ENCODE results near the gene PRDM11.

Gene PRDM11

GRCh38 chr11:45262900-45263299 is 116.5 kb downstream of the PRDM11 start:
- Histone ChIP-seq H3K4me1 (ENCODE audit: control insufficient read depth, insufficient read depth, low read length) (peaks cover 29% of the 10 kb centered on the region), H3K9me3 (ENCODE audit: control insufficient read depth, low read length) (no peaks in the 10 kb centered on the region), H3K9ac (ENCODE audit: low read length) (no peak overlapping the region), H3K27me3 (replicated peaks; ENCODE audit: control insufficient read depth, insufficient read depth, low read length) (peaks cover 13% of the 10 kb centered on the region), H3K4me3 (ENCODE audit: low read length) (no peak overlapping the region), H3K36me3 (ENCODE audit: control insufficient read depth, insufficient read depth, low read length, severe bottlenecking) (no peaks in the 10 kb centered on the region)
- no peak for DNase-seq (ENCODE audit: low read depth)

GRCh38 chr11:45263773-45264172 is 117.3 kb downstream of the PRDM11 start:
- DNase-seq (ENCODE audit: low read depth) = no peak
- Histone ChIP-seq H3K36me3 (ENCODE audit: control insufficient read depth, insufficient read depth, low read length, severe bottlenecking) (no peaks in the 10 kb centered on the region), H3K4me3 (ENCODE audit: low read length) (no peak overlapping the region), H3K9ac (ENCODE audit: low read length) (no peak overlapping the region), H3K27me3 (replicated peaks; ENCODE audit: control insufficient read depth, insufficient read depth, low read length) (peaks cover 22% of the 10 kb centered on the region), H3K4me1 (ENCODE audit: control insufficient read depth, insufficient read depth, low read length) (peaks cover 29% of the 10 kb centered on the region), H3K9me3 (ENCODE audit: control insufficient read depth, low read length) (no peaks in the 10 kb centered on the region)

- no peaks in the 10 kb centered on the region for H3K9me3 ChIP-seq (ENCODE audit: control insufficient read depth, low read length)
- peaks cover 22% of the 10 kb centered on the region for H3K4me1 ChIP-seq (ENCODE audit: control insufficient read depth, insufficient read depth, low read length)
- H3K36me3 ChIP-seq (ENCODE audit: control insufficient read depth, insufficient read depth, low read length, severe bottlenecking) = no peaks in the 10 kb centered on the region
- no peak overlapping the region for H3K9ac ChIP-seq (ENCODE audit: low read length)
- DNase-seq (ENCODE audit: low read depth) = peak; percentile 59
- peaks cover 34% of the 10 kb centered on the region for H3K27me3 ChIP-seq (replicated peaks; ENCODE audit: control insufficient read depth, insufficient read depth, low read length)
- H3K4me3 ChIP-seq (ENCODE audit: low read length) = peak overlapping the region; percentile 1
Observed at GRCh38 chr11:45264839-45265515, 118.5 kb downstream of the PRDM11 start.

- peaks cover 22% of the 10 kb centered on the region for H3K4me1 ChIP-seq (ENCODE audit: control insufficient read depth, insufficient read depth, low read length)
- H3K36me3 ChIP-seq (ENCODE audit: control insufficient read depth, insufficient read depth, low read length, severe bottlenecking) = no peaks in the 10 kb centered on the region
- H3K9me3 ChIP-seq (ENCODE audit: control insufficient read depth, low read length) = no peaks in the 10 kb centered on the region
- no peak overlapping the region for H3K4me3 ChIP-seq (ENCODE audit: low read length)
- H3K27me3 ChIP-seq (replicated peaks; ENCODE audit: control insufficient read depth, insufficient read depth, low read length) = peaks cover 45% of the 10 kb centered on the region
- no peak overlapping the region for H3K9ac ChIP-seq (ENCODE audit: low read length)
- no peak for DNase-seq (ENCODE audit: low read depth)
Observed at GRCh38 chr11:45265969-45266675, 119.7 kb downstream of the PRDM11 start.

- Histone ChIP-seq H3K4me3 (ENCODE audit: low read length) (no peak overlapping the region), H3K27me3 (replicated peaks; ENCODE audit: control insufficient read depth, insufficient read depth, low read length) (peaks cover 50% of the 10 kb centered on the region), H3K9me3 (ENCODE audit: control insufficient read depth, low read length) (no peaks in the 10 kb centered on the region), H3K4me1 (ENCODE audit: control insufficient read depth, insufficient read depth, low read length) (peaks cover 22% of the 10 kb centered on the region), H3K9ac (ENCODE audit: low read length) (no peak overlapping the region), H3K36me3 (ENCODE audit: control insufficient read depth, insufficient read depth, low read length, severe bottlenecking) (no peaks in the 10 kb centered on the region)
- DNase-seq (ENCODE audit: low read depth) = no peak
Observed at GRCh38 chr11:45266676-45267020, 120.2 kb downstream of the PRDM11 start.

GRCh38 chr11:45267052-45267451 is 120.6 kb downstream of the PRDM11 start:
- Histone ChIP-seq H3K4me1 (ENCODE audit: control insufficient read depth, insufficient read depth, low read length) (peaks cover 22% of the 10 kb centered on the region), H3K27me3 (replicated peaks; ENCODE audit: control insufficient read depth, insufficient read depth, low read length) (peaks cover 53% of the 10 kb centered on the region), H3K36me3 (ENCODE audit: control insufficient read depth, insufficient read depth, low read length, severe bottlenecking) (no peaks in the 10 kb centered on the region), H3K9ac (ENCODE audit: low read length) (no peak overlapping the region), H3K4me3 (ENCODE audit: low read length) (no peak overlapping the region), H3K9me3 (ENCODE audit: control insufficient read depth, low read length) (no peaks in the 10 kb centered on the region)
- DNase-seq (ENCODE audit: low read depth) = no peak

GRCh38 chr11:45267652-45268299 is 121.3 kb downstream of the PRDM11 start:
- Histone ChIP-seq H3K4me1 (ENCODE audit: control insufficient read depth, insufficient read depth, low read length) (peaks cover 22% of the 10 kb centered on the region), H3K9me3 (ENCODE audit: control insufficient read depth, low read length) (no peaks in the 10 kb centered on the region), H3K36me3 (ENCODE audit: control insufficient read depth, insufficient read depth, low read length, severe bottlenecking) (no peaks in the 10 kb centered on the region), H3K9ac (ENCODE audit: low read length) (no peak overlapping the region), H3K27me3 (replicated peaks; ENCODE audit: control insufficient read depth, insufficient read depth, low read length) (peaks cover 59% of the 10 kb centered on the region), H3K4me3 (ENCODE audit: low read length) (no peak overlapping the region)
- no peak for DNase-seq (ENCODE audit: low read depth)

- no peaks in the 10 kb centered on the region for H3K36me3 ChIP-seq (ENCODE audit: control insufficient read depth, insufficient read depth, low read length, severe bottlenecking)
- peaks cover 77% of the 10 kb centered on the region for H3K27me3 ChIP-seq (replicated peaks; ENCODE audit: control insufficient read depth, insufficient read depth, low read length)
- DNase-seq (ENCODE audit: low read depth) = no peak
- no peaks in the 10 kb centered on the region for H3K9me3 ChIP-seq (ENCODE audit: control insufficient read depth, low read length)
- no peak overlapping the region for H3K4me3 ChIP-seq (ENCODE audit: low read length)
- peaks cover 18% of the 10 kb centered on the region for H3K4me1 ChIP-seq (ENCODE audit: control insufficient read depth, insufficient read depth, low read length)
- no peak overlapping the region for H3K9ac ChIP-seq (ENCODE audit: low read length)
Observed at GRCh38 chr11:45269678-45270077, 123.2 kb downstream of the PRDM11 start.

GRCh38 chr11:45270946-45271716 is 124.7 kb downstream of the PRDM11 start:
- Histone ChIP-seq H3K4me3 (ENCODE audit: low read length) (no peak overlapping the region), H3K36me3 (ENCODE audit: control insufficient read depth, insufficient read depth, low read length, severe bottlenecking) (no peaks in the 10 kb centered on the region), H3K27me3 (replicated peaks; ENCODE audit: control insufficient read depth, insufficient read depth, low read length) (peaks cover 87% of the 10 kb centered on the region), H3K9ac (ENCODE audit: low read length) (no peak overlapping the region), H3K9me3 (ENCODE audit: control insufficient read depth, low read length) (no peaks in the 10 kb centered on the region), H3K4me1 (ENCODE audit: control insufficient read depth, insufficient read depth, low read length) (peaks cover 4% of the 10 kb centered on the region)
- DNase-seq (ENCODE audit: low read depth) = no peak

- DNase-seq (ENCODE audit: low read depth) = no peak
- Histone ChIP-seq H3K9ac (ENCODE audit: low read length) (no peak overlapping the region), H3K9me3 (ENCODE audit: control insufficient read depth, low read length) (no peaks in the 10 kb centered on the region), H3K27me3 (replicated peaks; ENCODE audit: control insufficient read depth, insufficient read depth, low read length) (peaks cover 81% of the 10 kb centered on the region), H3K4me3 (ENCODE audit: low read length) (no peak overlapping the region), H3K36me3 (ENCODE audit: control insufficient read depth, insufficient read depth, low read length, severe bottlenecking) (no peaks in the 10 kb centered on the region), H3K4me1 (ENCODE audit: control insufficient read depth, insufficient read depth, low read length) (no peaks in the 10 kb centered on the region)
Observed at GRCh38 chr11:45272701-45273100, 126.3 kb downstream of the PRDM11 start.

GRCh38 chr11:45273509-45273908 is 127.1 kb downstream of the PRDM11 start:
- H3K4me1 ChIP-seq (ENCODE audit: control insufficient read depth, insufficient read depth, low read length) = no peaks in the 10 kb centered on the region
- H3K27me3 ChIP-seq (replicated peaks; ENCODE audit: control insufficient read depth, insufficient read depth, low read length) = peaks cover 81% of the 10 kb centered on the region
- no peak overlapping the region for H3K4me3 ChIP-seq (ENCODE audit: low read length)
- DNase-seq (ENCODE audit: low read depth) = no peak
- no peaks in the 10 kb centered on the region for H3K36me3 ChIP-seq (ENCODE audit: control insufficient read depth, insufficient read depth, low read length, severe bottlenecking)
- H3K9me3 ChIP-seq (ENCODE audit: control insufficient read depth, low read length) = no peaks in the 10 kb centered on the region
- no peak overlapping the region for H3K9ac ChIP-seq (ENCODE audit: low read length)

Data from adipocyte (in vitro differentiated cells).